ENCODE measurements around the gene C7orf25.
A peak's percentile ranks its signal among the peaks of the same experiment; 100 is the strongest.

Gene C7orf25

GRCh38 chr7:42876182-42877068 is 35.4 kb downstream of the C7orf25 start:
- DNase-seq = peak; percentile 78

GRCh38 chr7:42869131-42870020 is 42.5 kb downstream of the C7orf25 start:
- peak; percentile 41 for DNase-seq

- no peak for DNase-seq
These were observed 43.4 kb downstream of the C7orf25 start for GRCh38 chr7:42868480-42868879.

Data from DMS53 (cell line).